Measurements from ENCODE around the gene EREG. TPM values are rescaled to one million over a fixed set of nuclear protein-coding genes. Genes with fewer than 3 reads are reported as not detected.

EREG gene
- total and polyA plus RNA-seq, 9 of the 15 experiments (the other 6 are each of a cell fraction or from before 2014, with no cell fraction given), result 0.97 to 7.3 (median 2.5) TPM

- ChIA-PET POLR2A (no interaction called here), CTCF (ENCODE audit: low intra/inter-chr PET ratio) (interaction anchor here (0.6 kb wide), 1 partner anchor 49 kb away, joined by 4 read pairs; no protein-coding TSS in a partner anchor)
- H2AFZ ChIP-seq (ENCODE audit: low read depth, low read length), result no peak overlapping the region
- ATAC-seq, result no peak
- no peaks in the 10 kb centered on the region for H3K9me1 ChIP-seq (ENCODE audit: control insufficient read depth, insufficient read depth, low read length)
- H3K27me3 ChIP-seq (ENCODE audit: control insufficient read depth in 2 of 2, insufficient read depth in 2 of 2, low read length in 2 of 2), result no peaks in the 10 kb centered on the region
- H3K27ac ChIP-seq (ENCODE audit: extremely low read depth, low read depth, low read length), result no peak overlapping the region
- H3K79me2 ChIP-seq (ENCODE audit: control insufficient read depth, insufficient read depth, low read length), result no peaks in the 10 kb centered on the region
- TF ChIP-seq PREB (CRISPR knock-in tag; IDR thresholded peaks at IDR 0.05) (no peak), PML (IDR thresholded peaks at IDR 0.05; ENCODE audit: low read length) (no peak), CSDE1 (IDR thresholded peaks at IDR 0.05) (no peak), SREBF1 (IDR thresholded peaks at IDR 0.05; ENCODE audit: borderline replicate concordance, low read depth, low read length) (no peak), TEAD2 (tag; IDR thresholded peaks at IDR 0.05) (no peak)
- H3K36me3 ChIP-seq (ENCODE audit: control insufficient read depth, insufficient read depth, low read length), result no peaks in the 10 kb centered on the region
- H4K20me1 ChIP-seq (replicated peaks; ENCODE audit: control insufficient read depth, insufficient read depth, low read length), result no peaks in the 10 kb centered on the region
- no peak for DNase-seq (ENCODE audit: extremely low read depth in 1 of 4, low spot score in 3 of 4)
- H3K9ac ChIP-seq (ENCODE audit: insufficient read depth in 1 of 2, low read depth in 2 of 2, low read length in 2 of 2), result no peak overlapping the region
- in situ Hi-C loops (cut with MboI) (no loop called here), intact Hi-C loops (cut with micrococcal nuclease) (no loop called here)
- no peak overlapping the region for H3K4me2 ChIP-seq (ENCODE audit: insufficient read depth, low read length)
- H3K4me3 ChIP-seq, result no peak overlapping the region
- no TSS peak for BruUV-seq (replicated peaks)
- no peaks in the 10 kb centered on the region for H3K9me3 ChIP-seq (replicated peaks; ENCODE audit: control insufficient read depth, insufficient read depth, low read depth, low read length)
- no peaks in the 10 kb centered on the region; a peak in 1 of 5 replicates for H3K4me1 ChIP-seq (replicated peaks in 1 of 2; ENCODE audit: control insufficient read depth in 2 of 2, insufficient read depth in 2 of 2, low read length in 2 of 2)
- FAIRE-seq, result no peak
Measured at GRCh38 chr4:74413265-74413664, 48.3 kb downstream of the EREG start.

All from K562 (cell line).